ENCODE results near the gene HOOK2.

Gene HOOK2

DNA sequence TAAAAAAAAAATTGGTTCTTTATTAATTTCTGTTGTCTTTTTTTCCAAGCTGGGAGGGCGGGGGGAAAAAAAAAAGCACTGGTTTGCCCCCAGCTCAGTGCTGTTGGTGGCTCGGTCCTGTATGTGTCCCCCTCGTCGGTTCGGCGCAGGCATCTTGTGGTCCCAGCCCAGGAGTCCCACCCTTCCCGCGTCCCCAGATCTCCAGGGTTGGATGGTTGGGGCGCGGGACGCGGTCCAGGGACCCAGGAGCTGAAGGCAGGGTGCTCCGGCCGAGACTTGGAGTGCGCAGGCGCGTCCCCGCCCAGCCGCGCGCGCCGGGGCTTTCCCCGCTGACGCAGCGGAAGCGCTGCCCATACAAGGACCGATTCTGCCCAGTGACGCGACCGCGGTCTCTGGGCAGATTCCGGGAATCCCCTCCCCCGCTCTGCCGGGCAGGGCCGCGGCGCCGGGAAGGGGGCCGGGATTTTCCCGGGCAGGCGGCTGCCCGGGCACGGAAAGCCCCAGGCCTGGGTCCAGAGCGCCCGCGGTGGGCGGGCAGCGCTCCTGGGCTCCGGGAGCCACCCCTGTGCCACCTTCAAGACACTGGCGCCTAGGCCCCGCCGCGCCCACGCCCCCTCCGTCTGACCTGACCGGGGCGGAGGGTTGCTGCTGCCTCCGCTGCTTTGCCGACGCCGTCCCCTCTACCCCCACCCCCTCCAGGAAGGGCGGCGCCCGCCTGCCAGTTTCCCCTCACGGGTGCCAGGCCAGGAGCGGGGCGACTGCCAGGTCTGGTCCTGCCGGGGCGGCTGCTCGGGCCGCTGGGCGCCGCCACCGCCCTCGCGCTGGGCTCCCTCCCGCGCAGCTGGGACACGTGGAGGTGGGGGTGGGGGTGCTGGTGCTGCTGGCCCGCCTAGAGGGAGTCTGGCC is 18.2 kb upstream of the HOOK2 start:
- DNase-seq: peak; percentile 85

DNA sequence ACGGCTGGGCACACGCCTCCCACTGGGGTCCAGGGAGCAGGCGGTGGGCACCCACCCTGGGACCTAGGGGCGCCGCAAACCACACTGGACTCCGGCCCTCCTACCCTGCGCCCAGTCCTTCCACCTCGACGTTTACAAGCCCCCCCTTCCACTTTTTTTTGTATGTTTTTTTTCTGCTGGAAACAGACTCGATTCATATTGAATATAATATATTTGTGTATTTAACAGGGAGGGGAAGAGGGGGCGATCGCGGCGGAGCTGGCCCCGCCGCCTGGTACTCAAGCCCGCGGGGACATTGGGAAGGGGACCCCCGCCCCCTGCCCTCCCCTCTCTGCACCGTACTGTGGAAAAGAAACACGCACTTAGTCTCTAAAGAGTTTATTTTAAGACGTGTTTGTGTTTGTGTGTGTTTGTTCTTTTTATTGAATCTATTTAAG is 17.5 kb upstream of the HOOK2 start:
- DNase-seq: no peak

DNA sequence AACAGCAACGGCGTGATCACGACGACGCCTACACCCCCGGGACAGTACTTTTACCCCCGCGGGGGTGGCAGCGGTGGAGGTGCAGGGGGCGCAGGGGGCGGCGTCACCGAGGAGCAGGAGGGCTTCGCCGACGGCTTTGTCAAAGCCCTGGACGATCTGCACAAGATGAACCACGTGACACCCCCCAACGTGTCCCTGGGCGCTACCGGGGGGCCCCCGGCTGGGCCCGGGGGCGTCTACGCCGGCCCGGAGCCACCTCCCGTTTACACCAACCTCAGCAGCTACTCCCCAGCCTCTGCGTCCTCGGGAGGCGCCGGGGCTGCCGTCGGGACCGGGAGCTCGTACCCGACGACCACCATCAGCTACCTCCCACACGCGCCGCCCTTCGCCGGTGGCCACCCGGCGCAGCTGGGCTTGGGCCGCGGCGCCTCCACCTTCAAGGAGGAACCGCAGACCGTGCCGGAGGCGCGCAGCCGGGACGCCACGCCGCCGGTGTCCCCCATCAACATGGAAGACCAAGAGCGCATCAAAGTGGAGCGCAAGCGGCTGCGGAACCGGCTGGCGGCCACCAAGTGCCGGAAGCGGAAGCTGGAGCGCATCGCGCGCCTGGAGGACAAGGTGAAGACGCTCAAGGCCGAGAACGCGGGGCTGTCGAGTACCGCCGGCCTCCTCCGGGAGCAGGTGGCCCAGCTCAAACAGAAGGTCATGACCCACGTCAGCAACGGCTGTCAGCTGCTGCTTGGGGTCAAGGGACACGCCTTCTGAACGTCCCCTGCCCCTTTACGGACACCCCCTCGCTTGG is 16.9 kb upstream of the HOOK2 start:
- peak; percentile 55 for DNase-seq

DNA sequence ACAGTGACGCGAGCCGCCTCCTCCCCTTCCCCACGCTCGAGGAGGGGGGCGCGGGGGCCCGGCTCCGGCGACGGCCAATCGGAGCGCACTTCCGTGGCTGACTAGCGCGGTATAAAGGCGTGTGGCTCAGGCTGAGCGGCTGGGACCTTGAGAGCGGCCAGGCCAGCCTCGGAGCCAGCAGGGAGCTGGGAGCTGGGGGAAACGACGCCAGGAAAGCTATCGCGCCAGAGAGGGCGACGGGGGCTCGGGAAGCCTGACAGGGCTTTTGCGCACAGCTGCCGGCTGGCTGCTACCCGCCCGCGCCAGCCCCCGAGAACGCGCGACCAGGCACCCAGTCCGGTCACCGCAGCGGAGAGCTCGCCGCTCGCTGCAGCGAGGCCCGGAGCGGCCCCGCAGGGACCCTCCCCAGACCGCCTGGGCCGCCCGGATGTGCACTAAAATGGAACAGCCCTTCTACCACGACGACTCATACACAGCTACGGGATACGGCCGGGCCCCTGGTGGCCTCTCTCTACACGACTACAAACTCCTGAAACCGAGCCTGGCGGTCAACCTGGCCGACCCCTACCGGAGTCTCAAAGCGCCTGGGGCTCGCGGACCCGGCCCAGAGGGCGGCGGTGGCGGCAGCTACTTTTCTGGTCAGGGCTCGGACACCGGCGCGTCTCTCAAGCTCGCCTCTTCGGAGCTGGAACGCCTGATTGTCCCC is 16.1 kb upstream of the HOOK2 start, which contains the start of gene JUNB:
Gene JUNB (plus strand): TSS at position 142 of the 706 bp plus-strand sequence. CDS start 286 bp downstream, at position 428.
- peak; percentile 89 for DNase-seq

DNA sequence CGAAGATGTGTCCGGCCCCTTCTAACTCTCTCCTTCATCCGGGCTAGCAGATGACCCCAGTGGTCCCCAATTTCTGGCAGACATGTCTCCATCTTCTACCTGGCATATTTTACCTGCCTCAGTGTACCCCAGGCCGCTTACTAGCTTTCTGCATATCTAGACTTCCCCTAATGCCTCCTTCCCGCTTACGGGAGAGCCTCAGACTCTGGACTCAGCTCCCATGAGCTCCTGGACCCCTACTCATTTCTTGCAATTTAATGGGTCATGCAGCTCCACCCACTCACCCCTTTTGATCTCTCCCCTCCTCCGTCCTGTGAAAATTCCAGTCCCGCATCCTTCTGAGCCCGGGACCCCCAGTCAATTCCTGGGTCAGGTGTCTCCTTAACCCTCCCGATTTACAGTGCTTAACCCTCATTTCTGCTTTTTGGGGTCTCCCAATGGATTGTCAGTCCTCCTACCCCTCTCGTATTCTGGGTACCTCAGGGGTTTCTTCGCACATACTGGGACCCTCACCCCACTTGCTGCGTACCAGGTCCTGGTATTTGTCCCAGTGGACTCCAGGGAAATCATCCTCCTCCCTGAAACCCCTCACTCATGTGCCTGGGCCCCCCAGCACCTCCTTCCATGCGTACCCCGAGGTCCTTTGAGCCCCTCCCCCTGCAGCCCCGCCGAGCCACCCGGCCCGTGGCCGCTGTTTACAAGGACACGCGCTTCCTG is 15.4 kb upstream of the HOOK2 start:
- DNase-seq: no peak

DNA sequence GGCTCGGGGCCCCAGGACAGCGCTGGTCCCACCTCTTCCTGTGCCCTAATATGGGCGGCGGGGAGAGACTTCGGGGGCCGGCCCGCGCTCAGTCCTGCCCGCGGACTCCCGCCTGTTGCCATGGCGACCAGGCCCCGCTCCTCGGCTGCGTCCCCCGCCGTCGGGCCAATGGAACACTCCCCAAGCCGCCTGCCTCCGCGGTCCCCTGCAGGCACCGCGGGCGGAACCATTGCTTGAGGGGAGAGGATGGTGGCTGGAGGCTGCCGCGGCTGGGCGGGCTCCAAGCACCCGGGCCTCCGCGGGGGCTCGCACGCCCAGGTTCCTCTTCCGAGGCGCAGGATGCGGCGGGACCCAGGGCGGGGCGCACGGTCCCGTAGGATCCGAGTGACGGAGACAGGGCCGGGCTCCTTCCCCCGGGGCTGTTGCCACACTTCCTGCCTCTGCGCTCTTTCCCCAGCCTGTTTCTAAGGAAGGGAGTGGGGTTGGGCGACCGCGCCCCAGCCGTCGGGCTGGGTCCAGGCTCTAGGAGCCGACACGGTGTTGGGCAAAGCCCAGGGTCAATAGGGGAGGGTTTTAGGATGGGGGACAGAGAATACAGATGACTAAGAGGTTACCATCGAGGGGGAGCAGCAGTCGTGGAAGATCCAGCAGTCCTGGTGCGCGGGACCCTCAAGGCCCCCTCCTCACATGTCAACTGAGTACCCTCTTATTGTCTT is 14.7 kb upstream of the HOOK2 start:
- peak; percentile 56 for DNase-seq

DNA sequence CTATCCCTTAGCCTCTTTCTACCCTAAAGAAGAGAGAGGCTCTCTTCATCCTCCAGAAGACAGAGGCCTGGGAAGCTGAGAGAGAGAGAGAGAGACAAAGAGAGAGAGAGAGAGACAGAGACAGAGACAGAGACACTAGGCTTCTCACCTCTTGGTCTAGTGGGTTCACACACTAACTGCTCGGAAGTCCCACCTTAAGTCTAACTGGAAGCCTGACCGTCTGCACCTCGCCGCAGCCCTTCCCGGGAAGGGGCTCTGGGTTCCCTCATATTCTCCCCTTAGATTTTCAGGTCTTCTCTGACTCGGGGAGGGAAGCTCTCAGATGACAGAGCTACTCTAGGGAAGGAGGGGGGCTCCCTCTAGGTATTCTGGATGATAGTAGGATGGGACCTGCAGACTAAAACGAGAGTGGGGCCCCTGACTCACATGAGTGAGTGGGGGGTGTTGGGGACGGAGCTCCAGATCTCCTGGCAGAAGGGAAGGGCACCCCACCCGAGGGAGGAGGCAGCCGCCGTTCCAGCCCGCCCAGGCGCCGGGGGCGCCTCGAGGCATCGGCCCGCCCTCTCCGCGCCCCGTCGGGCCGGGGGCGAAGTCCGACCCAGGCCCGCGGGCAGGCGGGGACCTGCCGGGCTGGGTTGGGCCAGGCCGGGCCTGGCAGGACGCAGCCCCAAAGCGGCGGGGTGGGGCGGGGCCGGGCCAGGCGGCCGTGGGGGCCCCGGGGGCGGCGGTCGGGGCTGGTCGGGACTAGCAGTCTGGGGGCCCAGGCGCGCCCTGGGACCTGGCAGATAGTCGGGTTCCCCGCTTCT is 13.9 kb upstream of the HOOK2 start:
- no peak for DNase-seq

DNA sequence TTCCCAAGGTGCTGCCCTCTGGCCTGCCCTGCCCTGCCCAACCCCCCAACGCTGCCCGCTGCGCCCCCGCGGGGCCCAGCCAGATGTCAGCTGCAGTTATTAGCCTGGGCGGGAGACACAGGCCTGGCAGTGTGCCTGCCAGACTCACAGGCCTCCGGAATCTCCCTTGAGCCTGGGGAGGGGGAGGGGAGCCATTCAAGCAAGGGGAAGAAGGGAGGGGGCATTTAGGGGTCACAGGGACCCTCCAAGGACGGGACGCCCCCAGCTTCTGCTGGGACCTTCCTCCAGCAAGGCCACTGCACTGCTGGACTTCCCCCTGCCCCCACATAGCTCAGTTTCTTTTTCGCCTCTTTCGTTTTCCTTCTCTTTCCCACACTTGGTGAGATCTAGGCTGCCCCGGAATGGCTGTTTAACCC is 13.3 kb upstream of the HOOK2 start:
- no peak for DNase-seq

DNA sequence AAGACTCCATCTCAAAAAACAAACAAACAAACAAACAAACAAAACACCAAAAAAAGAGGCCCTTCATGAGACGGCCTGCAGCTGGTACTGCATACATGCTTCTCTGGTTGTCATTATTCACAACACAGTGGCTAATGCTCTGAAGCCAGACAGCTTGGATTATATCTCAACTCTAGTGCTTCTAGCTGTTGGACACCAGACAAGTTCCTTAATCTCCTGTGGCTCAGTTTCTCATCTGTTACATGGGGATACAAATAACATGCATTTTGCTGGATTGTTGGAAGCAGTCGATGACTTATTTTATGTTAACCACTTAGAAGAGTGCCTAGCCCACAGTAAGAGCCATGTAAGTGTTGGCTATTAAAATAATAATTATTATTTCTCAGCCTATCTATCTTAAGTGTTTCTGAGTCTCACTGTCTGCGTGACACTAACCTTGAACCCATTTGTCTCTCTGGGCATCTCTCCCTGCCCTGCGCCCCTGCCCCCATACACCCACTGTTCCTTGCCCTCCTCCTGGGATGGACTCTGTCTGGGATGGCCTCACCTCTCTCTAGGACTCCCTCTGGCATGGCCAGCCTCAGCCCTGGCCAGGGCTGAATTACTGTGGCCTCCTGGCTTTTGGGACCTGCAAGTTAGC is 12.8 kb upstream of the HOOK2 start:
- no peak for DNase-seq

DNA sequence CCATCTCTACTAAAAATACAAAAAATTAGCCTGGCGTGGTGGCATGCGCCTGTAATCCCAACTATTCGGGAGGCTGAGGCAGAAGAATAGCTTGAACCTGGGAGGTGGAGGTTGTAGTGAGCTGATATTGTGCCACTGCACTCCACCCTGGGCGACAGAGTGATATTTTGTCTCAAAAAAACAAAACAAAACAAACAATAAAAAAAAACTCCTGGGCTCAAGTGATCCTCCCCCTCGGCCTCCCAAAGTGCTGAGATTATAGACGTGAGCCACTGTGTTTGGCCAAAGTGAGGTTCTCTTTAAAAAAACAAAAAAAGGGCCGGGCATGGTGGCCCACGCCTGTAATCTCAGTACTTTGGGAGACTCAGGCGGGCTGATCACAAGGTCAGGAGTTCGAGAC is 12.1 kb upstream of the HOOK2 start:
- no peak for DNase-seq

DNA sequence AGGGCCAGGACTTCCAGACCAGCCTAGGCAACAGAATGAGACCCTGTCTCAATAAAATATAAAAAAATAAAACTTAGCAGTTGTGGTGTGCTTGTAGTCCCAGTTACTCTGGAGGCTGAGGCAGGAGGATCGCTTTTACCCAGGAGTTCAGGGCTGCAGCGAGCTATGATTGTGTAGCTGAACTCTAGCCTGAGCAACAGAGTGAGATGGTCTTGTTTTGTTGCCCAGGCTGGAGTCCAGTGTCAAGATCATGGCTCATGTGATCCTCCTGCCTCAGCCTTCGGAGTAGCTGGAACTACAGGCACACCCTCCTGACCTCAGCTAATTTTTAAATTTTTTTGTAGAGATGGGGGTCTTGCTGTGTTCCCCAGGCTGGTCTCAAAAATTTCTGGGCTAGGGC is 11.6 kb upstream of the HOOK2 start:
- no peak for DNase-seq

DNA sequence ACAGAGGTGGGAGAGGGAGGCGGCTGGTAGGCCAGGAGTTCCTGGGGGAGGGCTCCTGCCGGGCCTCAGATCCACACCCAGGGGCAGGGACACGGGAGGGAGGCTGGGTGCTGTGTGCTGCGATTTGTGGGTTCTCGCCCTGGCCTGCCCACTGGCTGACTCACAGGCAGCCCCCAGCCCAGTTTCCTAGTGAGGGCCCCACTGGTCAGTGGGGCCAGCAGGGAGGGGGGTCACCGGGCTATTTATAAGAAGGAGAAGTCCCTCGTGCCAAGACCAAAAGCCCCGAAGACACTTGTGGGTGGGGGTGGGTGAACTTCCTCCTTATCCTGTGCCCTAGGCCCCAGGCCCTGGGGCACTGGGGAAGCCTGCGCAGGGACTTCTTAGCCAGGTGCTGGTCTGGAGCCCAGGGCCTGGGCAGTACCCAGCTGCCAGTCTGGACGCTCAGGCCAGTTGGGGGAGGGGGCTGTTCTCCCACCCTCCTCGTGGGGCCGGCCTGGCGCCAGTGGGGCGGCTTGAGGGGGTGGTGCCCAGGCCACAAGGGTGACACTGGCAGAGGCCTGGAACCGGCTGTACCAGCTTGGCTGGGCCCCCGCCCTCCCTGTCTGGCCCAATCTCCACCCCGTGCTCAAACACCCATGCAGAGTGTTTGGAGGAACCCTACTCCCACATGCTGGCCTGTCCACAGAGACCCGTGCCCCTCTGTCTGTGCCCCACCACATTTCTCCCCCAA is 11.0 kb upstream of the HOOK2 start:
- no peak for DNase-seq

DNA sequence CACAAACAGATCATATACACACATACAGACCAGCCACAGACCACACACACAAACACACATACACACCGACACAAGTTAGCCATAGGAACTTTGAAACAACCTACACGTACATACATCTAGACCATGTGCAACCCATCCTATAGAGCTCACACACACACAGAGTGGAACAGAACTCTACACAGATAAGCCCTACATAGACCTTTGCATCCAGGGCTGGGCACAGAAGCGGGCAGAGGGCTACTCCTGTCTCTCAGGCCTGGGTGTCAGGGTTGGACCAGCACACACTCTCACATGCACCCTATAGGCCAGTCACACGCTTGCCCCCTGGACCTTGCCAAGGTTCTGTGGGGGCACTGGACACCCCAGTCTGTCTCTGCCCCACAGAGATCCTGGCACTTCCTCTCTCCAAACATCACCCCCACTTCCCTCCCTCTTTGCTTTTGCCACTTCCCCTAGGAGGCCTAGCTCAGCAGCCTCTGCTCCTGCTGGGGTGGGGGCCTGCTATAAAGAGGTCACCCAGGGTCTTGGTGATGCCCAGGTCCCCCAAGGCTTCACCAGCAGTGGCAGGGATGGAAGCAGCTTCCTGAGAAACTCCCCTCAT is 10.2 kb upstream of the HOOK2 start:
- DNase-seq: no peak

DNA sequence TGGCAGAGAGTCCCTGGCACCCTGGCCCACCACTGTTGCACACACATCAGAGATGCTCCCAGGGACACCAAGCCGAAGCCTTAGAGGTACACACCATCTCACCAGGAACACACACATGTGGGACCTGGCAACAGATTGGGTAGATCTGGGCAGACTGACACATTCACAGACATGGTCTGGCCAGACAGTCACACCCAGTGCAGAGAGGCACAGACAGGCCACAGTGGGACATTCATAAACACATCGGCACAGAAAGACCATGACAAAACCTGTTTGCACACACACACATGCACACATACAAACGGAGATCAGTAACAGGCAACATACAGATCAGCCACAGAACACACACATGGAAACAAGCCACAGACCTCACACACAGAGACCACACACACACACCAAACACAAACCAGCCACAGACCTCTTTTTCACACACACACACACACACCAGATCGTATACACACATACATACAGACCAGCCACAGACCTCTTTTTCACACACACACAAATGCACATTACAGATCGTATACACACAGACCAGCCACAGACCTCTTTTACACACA is 9.6 kb upstream of the HOOK2 start:
- DNase-seq: no peak

DNA sequence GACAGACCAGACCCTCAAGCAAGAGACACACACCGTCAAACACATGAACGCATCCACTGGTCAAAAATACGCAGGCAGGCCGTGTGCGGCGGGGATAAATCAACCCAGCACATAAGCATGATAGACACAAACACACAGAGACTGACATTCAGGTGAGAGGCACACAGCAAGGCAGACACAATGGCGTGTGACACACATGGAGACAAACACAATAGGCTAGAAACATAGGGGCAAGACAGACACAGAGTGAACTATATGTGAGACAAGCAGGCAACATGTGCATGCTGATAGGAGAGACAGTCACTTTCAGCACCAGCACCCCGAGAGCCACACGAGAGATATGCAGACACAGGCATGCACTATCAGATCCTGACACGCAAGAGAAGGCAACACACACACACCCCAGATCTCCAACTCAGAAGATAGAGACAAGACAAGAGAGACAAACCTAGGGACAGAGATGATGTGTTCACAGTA is 9.1 kb upstream of the HOOK2 start:
- DNase-seq: no peak

DNA sequence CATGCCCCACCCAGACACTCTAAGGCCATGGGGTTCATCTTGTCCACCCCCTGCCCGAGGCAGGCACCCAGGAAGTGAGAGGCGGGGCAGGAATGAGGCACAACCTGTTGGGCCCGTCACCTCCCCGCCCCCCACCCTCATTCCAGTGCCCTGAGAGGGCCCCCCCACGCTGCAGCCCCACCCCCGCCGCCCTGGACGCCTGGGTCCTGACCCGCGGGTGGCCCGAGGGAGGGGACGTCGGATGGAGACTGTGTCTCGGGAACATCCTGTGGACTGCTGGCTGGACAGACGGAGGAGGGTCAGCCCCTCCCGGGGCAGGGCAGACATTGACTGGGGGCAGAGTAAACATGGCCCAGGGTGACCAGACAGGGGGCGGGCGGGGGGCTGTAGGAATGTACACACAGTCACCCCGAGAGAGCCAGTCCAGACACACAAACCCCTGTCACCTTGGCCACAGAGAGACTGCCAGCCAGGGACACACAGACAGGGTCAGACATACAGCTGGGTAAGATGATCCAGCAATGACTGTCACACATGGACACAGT is 8.6 kb upstream of the HOOK2 start:
- no peak for DNase-seq

DNA sequence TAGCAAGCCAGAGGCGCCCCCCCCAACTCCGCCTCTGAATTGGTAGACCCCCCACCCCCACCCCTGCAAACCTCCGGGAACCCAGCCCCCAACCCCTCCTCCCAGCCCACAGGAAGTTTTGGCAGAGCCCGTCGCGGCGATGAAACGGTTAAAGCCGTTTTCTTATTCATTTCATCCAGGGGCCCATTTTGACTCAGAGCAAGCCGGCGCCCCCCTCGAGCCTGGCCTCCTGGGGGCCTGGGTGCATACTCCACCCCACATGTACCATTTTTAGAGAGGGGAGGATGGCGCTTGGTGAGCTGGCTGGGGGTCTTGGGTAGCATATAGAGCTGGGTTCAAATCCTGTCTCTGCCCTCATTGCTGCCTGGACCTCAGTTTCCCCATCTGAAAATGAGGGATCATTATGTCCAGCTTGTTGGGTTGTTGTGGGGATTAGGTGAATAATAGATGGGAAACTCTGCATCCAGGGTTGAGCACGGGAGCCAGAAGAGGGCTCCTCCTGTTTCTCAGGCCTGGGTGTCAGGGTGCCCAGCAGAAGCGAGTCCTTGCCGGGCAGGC is 8.0 kb upstream of the HOOK2 start:
- DNase-seq: no peak
